ENCODE data around the gene TCFL5. TPM values are rescaled to one million over a fixed set of nuclear protein-coding genes. Genes with fewer than 3 reads are reported as not detected.

The TCFL5 gene
- total RNA-seq, 1 experiment from 2014 or later = 15.6 TPM

DNA sequence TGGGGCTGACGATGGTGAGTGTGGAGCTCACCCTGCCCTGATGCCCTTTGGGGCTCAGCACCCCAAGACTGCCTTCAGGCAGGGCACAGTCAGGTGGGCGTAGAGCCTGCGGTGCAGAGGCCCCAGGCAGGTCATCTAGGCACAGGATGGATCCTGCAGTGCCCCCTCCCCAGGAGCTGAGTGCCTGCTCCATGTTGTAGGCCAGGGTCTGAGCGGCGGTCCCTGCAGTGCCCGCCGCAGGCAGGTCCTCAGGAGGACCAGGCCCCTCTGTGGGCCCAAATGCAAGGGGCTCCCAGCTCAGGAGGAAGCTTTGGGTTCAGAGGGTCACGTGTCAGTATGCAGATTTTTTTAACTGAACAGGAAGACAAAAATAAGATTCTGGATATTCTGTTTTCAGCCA, 62.6 kb downstream of the TCFL5 start:
- no peak for DNase-seq (ENCODE audit: low read depth)

GRCh38 chr20:62797671-62798532, 63.7 kb downstream of the TCFL5 start:
- no peak for DNase-seq (ENCODE audit: low read depth)

- DNase-seq (ENCODE audit: low read depth) = no peak
Measured at GRCh38 chr20:62796699-62797491, 64.7 kb downstream of the TCFL5 start.

DNA sequence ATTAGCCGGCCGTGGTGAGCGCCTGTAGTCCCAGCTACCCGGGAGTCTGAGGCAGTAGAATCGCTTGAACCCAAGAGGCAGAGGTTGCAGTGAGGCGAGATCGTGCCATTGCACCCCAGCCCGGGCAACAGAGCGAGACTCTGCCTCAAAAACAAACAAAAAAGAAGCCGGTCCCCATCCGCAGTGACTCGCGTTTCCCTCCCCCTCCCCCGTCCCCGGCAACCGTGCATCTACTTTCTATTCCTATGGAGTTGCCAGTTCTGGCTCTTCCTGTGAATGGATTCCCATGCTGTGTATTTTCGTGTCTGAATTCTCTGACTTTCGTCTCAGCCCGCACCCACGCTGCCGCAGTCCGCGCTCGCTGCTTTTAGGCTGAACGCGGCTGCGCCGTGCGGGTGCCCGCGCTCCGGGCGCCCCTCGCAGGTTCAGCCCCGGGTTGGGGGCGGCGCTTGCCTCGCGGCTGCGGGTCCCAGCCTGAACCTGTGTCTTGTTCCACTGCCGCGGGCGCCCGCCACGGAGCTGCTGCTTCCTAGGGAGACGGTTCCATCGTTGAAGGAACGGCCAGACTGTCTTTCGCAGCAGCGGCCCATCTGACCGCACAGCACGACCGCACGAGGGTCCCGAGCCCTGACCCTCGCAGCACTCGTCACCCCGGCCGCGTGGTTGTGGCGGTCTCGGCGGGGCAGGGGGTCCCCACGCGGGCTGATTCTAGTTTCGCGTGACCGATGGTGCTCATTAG, 66.4 kb downstream of the TCFL5 start:
- peak; percentile 43 for DNase-seq (ENCODE audit: low read depth)

DNA sequence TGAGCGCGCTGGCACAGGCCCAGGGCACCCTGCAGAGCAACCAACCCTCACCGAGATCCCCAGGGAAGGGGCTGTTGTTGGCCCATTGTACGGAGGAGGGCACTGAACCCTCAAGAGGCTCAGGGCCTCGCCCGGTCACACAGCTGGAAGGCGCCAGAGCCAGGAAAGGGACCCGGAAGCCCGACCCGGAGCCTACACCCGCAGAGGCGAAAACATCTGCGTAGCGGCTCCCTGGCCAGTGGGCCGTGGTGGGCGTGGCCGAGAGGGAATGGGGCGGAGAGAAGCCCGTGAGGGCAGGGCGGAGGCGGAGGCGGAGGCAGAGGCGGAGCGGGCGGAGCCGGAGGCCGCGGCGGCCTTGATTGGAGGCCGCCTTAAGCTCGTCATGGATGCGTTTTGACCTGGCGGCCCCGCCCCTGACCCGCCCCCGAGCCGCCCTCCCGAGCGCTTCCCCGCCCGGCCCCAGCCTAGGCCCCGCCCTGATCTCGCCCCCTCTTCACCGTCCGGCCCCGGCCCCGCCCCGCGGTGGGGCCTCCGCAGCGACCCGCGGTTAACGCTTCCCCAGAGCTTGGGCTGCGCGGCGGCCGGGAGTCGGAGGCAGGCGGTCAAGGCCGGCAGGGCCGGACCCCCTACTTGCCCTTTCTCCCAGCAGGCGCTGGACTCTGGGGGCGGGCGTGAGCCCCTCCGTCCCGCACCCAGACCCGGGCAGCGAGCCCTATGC, 67.5 kb downstream of the TCFL5 start:
- DNase-seq (ENCODE audit: low read depth) = peak; percentile 93

DNA sequence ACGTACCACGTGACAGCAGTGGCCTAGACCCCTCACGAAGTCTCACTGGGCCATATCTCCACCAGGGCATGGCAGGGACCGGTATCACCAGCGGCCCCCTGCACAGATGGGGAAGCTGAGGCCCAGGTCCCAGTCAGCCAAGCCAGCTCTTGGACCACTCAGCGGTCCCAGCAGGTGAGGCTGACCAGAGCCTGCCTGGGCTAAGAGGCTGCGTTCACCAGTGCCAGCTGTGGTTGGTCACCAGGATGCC, 67.9 kb downstream of the TCFL5 start:
- DNase-seq (ENCODE audit: low read depth) = no peak

- DNase-seq (ENCODE audit: low read depth) = no peak
Measured at GRCh38 chr20:62792940-62793756, 68.5 kb downstream of the TCFL5 start.

- peak; percentile 39 for DNase-seq (ENCODE audit: low read depth)
Measured at GRCh38 chr20:62792182-62792939, 69.3 kb downstream of the TCFL5 start.

GRCh38 chr20:62791301-62792181, 70.1 kb downstream of the TCFL5 start:
- DNase-seq (ENCODE audit: low read depth) = peak; percentile 87

Other genes with a start within 250 kb of the TCFL5 start
- 0.06 and 0.17 TPM in 2 replicates for gene SLCO4A1, start 219.3 kb downstream of the TCFL5 start, total RNA-seq (2014; rRNA removed)
- 0.77 and 0.98 TPM in 2 replicates for gene NTSR1, start 153.0 kb downstream of the TCFL5 start, total RNA-seq (2014; rRNA removed)
- 30.7 and 32.8 TPM in 2 replicates for gene MRGBP, start 65.3 kb downstream of the TCFL5 start, total RNA-seq (2014; rRNA removed)
- 64.6 and 69.7 TPM in 2 replicates for gene OGFR, start 57.0 kb downstream of the TCFL5 start, total RNA-seq (2014; rRNA removed)
- gene COL9A3, start 44.8 kb downstream of the TCFL5 start, total RNA-seq (2014; rRNA removed) = not detected in 2 replicates
- gene DIDO1, start 64.7 kb upstream of the TCFL5 start, total RNA-seq (2014; rRNA removed) = 29.0 and 33.1 TPM in 2 replicates
- 20.3 and 23.5 TPM in 2 replicates for gene GID8, start 76.3 kb upstream of the TCFL5 start, total RNA-seq (2014; rRNA removed)
- gene SLC17A9, start 90.9 kb upstream of the TCFL5 start, total RNA-seq (2014; rRNA removed) = not detected in 2 replicates
- gene BHLHE23, start 145.1 kb upstream of the TCFL5 start, total RNA-seq (2014; rRNA removed) = not detected in 2 replicates

Data from LHCN-M2 (cell line).